PC-3 (cell line): ENCODE data around the gene CCL16. TPM values are rescaled to one million over a fixed set of nuclear protein-coding genes. Genes with fewer than 3 reads are reported as not detected.
A peak's percentile ranks its signal among the peaks of the same experiment; 100 is the strongest.

Experiments used
- ATAC-seq: fragments of 200-7000 bp; cut with Tn5 transposase; 2 replicates; pipeline ENCODE4 v1.9.1; 2020; ENCODE audit warnings: mild to moderate bottlenecking, moderate library complexity
- BruUV-seq: library from RNA; stranded (reverse); fragments of 400-500 nt; replicated peaks from 2 replicates; lab custom pipeline; 2021; lab: Mats Ljungman, UMichigan
- CTCF ChIA-PET: fragments of 300-600 bp; sonication (Branson Sonifier 250); formaldehyde crosslinking; loops from one replicate; lab custom pipeline; 2022; ENCODE audit warnings: antibody characterized with exemption; lab: Charles Lee
- POLR2A ChIA-PET: fragments of 300-600 bp; sonication (Branson Sonifier 250); formaldehyde crosslinking; loops from one replicate; lab custom pipeline; 2022; ENCODE audit warnings: antibody characterized with exemption; ENCODE audit not compliant: unreplicated experiment; lab: Charles Lee
- DNase-seq: peaks from one replicate; pipeline ENCODE4 v3.0.0-alpha.2; 2015
- H2AFZ ChIP-seq: fragments of 300-600 bp; sonication (generic); 2 replicates; pipeline ENCODE4 v1.6.0; 2016; ENCODE audit warnings: antibody characterized with exemption, low read length
- H3F3A ChIP-seq: fragments of 300-600 bp; sonication (generic); one replicate; pipeline ENCODE4 v1.6.0; 2017; ENCODE audit warnings: antibody characterized with exemption, low read length, control low read depth, mild to moderate bottlenecking; ENCODE audit not compliant: unreplicated experiment
- H3K27ac ChIP-seq: fragments of 300-600 bp; sonication (generic); 2 replicates; pipeline ENCODE4 v1.5.1; 2016; ENCODE audit warnings: mild to moderate bottlenecking, low read length
- H3K27me3 ChIP-seq: fragments of 300-600 bp; sonication (generic); 2 replicates; pipeline ENCODE4 v1.6.1; 2016; ENCODE audit warnings: low read length, mixed read lengths
- H3K36me3 ChIP-seq: fragments of 300-600 bp; sonication (generic); 2 replicates; pipeline ENCODE4 v1.6.1; 2016; ENCODE audit warnings: low read depth, mixed run types, low read length, mixed read lengths
- H3K4me1 ChIP-seq: fragments of 300-600 bp; sonication (generic); 2 replicates; pipeline ENCODE4 v1.5.1; 2016; ENCODE audit warnings: low read length; ENCODE audit not compliant: insufficient read depth
- H3K4me2 ChIP-seq: fragments of 300-600 bp; sonication (generic); 2 replicates; pipeline ENCODE4 v1.6.0; 2016; ENCODE audit warnings: low read length
- H3K4me3 ChIP-seq: fragments of 300-600 bp; sonication (generic); 2 replicates; pipeline ENCODE4 v1.5.1; 2016; ENCODE audit warnings: mild to moderate bottlenecking, low read length, mixed read lengths
- H3K79me2 ChIP-seq: fragments of 300-600 bp; sonication (generic); 2 replicates; pipeline ENCODE4 v1.6.1; 2017; ENCODE audit warnings: low read length, mixed read lengths
- H3K9ac ChIP-seq: fragments of 300-600 bp; sonication (generic); 2 replicates; pipeline ENCODE4 v1.6.0; 2016; ENCODE audit warnings: mild to moderate bottlenecking, low read length
- H3K9me2 ChIP-seq: fragments of 300-600 bp; sonication (generic); replicated peaks from 2 replicates; pipeline ENCODE4 v1.6.1; 2016; ENCODE audit warnings: mixed run types, low read length, mixed read lengths
- H3K9me3 ChIP-seq: fragments of 300-600 bp; sonication (generic); 2 replicates; pipeline ENCODE4 v1.6.1; 2016; ENCODE audit warnings: low read length, mixed read lengths
- H4K20me1 ChIP-seq: fragments of 300-600 bp; sonication (generic); 2 replicates; pipeline ENCODE4 v1.6.1; 2016; ENCODE audit warnings: low read length, mixed read lengths
- CTCF ChIP-seq: fragments of 300-600 bp; sonication (generic); conservative IDR thresholded peaks from 2 replicates; pipeline ENCODE4 v1.5.1; 2017; ENCODE audit warnings: antibody characterized with exemption, low read depth, mild to moderate bottlenecking, low read length
- EZH2 ChIP-seq: fragments of 300-600 bp; sonication (generic); IDR thresholded peaks from one replicate; pipeline ENCODE4 v1.6.1; 2017; ENCODE audit warnings: antibody characterized with exemption, mild to moderate bottlenecking, low read length; ENCODE audit not compliant: unreplicated experiment
- EZH2phosphoT487 ChIP-seq: fragments of 300-600 bp; sonication (generic); IDR thresholded peaks from 2 replicates; pipeline ENCODE4 v1.6.1; 2018; ENCODE audit warnings: mild to moderate bottlenecking, antibody characterized with exemption, low read length, borderline replicate concordance
- intact Hi-C: fragments of 100-400 bp; cut with micrococcal nuclease; formaldehyde crosslinking; loops from 2 replicates; pipeline ENCODE4 v1.9.0; 2023
- total RNA-seq: library from RNA; depleted of rRNA; stranded (reverse); fragments of >200 nt; gene quantifications from 2 replicates; pipeline ENCODE4 v1.2.3, GENCODE V29; 2014

The CCL16 gene
- total RNA-seq, 1 experiment from 2014 or later, result not detected

DNA sequence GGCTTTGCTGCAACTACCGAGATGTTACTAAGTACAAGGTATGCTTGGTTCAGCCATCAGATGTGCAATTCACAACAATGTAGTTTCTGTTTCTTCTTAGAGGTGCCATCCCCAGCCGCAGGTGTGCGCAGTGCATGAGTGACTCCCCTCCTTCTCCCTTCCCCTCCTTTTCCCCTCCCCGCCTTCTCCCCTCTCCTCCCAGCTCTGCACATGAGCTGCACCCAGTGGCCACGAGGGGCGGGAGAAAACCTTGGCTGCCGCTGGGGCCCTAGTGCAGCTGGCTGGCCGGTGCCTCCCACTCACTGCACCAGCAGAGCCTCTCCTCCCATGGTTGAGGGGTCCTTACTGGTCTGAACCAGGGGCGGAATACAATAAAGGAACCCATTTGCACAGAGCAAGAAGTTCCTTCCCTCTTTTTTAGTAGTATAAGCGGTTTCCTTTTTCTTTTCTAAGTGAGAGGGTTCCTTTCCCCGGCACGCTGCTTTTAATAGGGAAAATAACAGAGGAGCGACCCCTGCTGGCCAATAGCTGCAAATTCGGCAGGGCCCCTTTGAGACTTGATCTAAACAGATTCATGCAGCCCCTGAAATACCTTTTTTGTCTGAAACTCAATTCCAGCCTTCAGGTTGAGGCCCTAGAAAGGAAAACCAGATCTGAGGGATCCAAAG, 27.8 kb upstream of the CCL16 start:
- BruUV-seq, result no TSS peak
- H3K36me3 ChIP-seq, result no peaks in the 10 kb centered on the region
- no peak overlapping the region for H3K9ac ChIP-seq
- H3K9me3 ChIP-seq, result no peaks in the 10 kb centered on the region
- TF ChIP-seq CTCF (peak; percentile 70), EZH2phosphoT487 (no peak)
- DNase-seq (peak; percentile 42), ATAC-seq (no peak)
- H3K9me2 ChIP-seq, result no peaks in the 10 kb centered on the region
- H3K4me3 ChIP-seq, result no peak overlapping the region
- H3K79me2 ChIP-seq, result no peaks in the 10 kb centered on the region
- H3K27me3 ChIP-seq, result peaks cover 13% of the 10 kb centered on the region
- H3F3A ChIP-seq, result no peaks in the 10 kb centered on the region
- H4K20me1 ChIP-seq, result no peaks in the 10 kb centered on the region
- no peaks in the 10 kb centered on the region for H3K4me1 ChIP-seq
- intact Hi-C loops, result loop anchor here (5.0 kb wide), 1 partner anchor 42 kb away; no protein-coding TSS in a partner anchor
- no peak overlapping the region for H3K27ac ChIP-seq
- ChIA-PET CTCF (interaction anchor here (0.8 kb wide), 1 partner anchor 33 kb away, joined by 3 read pairs; no protein-coding TSS in a partner anchor), POLR2A (no interaction called here)
- peak overlapping the region; percentile 49; the same call in 1 of the 2 replicates for H3K4me2 ChIP-seq
- 0 out of 2 replicates have a peak overlapping the region, but pooled peaks have one; percentile 53 for H2AFZ ChIP-seq

- no peaks in the 10 kb centered on the region for H3K36me3 ChIP-seq
- no peaks in the 10 kb centered on the region for H3K79me2 ChIP-seq
- H3K27ac ChIP-seq, result no peak overlapping the region
- no peaks in the 10 kb centered on the region for H3K9me3 ChIP-seq
- ChIA-PET CTCF (interaction anchor here (0.6 kb wide), 1 partner anchor 31 kb away, joined by 3 read pairs; no protein-coding TSS in a partner anchor), POLR2A (no interaction called here)
- H3K9ac ChIP-seq, result no peak overlapping the region
- no peak overlapping the region for H2AFZ ChIP-seq
- no peak overlapping the region for H3K4me3 ChIP-seq
- H3K4me2 ChIP-seq, result no peak overlapping the region
- DNase-seq (no peak), ATAC-seq (no peak)
- no peaks in the 10 kb centered on the region for H4K20me1 ChIP-seq
- TF ChIP-seq EZH2phosphoT487 (no peak), CTCF (no peak), EZH2 (no peak)
- BruUV-seq, result no TSS peak
- no peaks in the 10 kb centered on the region for H3K4me1 ChIP-seq
- intact Hi-C loops, result loop anchor here (5.0 kb wide), 1 partner anchor 37 kb away; no protein-coding TSS in a partner anchor
- no peaks in the 10 kb centered on the region for H3F3A ChIP-seq
- H3K27me3 ChIP-seq, result peaks cover 6% of the 10 kb centered on the region; the same call in 1 of the 2 replicates
- H3K9me2 ChIP-seq, result no peaks in the 10 kb centered on the region
Measured at GRCh38 chr17:36004594-36005108, 23.4 kb upstream of the CCL16 start.

DNA sequence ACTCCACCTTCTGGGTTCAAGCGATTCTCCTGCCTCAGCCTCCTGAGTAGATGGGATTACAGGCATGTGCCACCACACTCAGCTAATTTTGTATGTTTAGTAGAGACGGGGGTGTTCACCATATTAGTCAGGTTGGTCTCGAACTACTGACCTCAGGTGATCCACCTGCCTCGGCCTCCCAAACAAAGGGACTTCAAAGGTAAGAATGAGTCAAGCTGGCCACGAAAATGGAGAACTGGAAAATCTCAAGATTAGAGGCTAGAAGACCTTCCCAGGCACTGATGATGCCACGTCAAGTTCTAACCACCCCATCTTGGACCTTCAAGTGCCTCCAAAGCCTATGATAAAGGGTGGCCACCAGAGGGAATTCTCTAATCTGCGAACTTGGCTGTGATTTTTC, 21.3 kb upstream of the CCL16 start:
- Histone ChIP-seq H4K20me1 (no peaks in the 10 kb centered on the region), H2AFZ (no peak overlapping the region), H3F3A (no peaks in the 10 kb centered on the region), H3K79me2 (no peaks in the 10 kb centered on the region), H3K9me3 (no peaks in the 10 kb centered on the region), H3K4me1 (no peaks in the 10 kb centered on the region), H3K9me2 (no peaks in the 10 kb centered on the region), H3K36me3 (no peaks in the 10 kb centered on the region), H3K4me3 (no peak overlapping the region), H3K4me2 (no peak overlapping the region), H3K27ac (no peak overlapping the region), H3K9ac (no peak overlapping the region), H3K27me3 (peaks cover 4% of the 10 kb centered on the region; the same call in 1 of the 2 replicates)
- intact Hi-C loops, result no loop called here
- ATAC-seq (no peak), DNase-seq (no peak)
- TF ChIP-seq CTCF (no peak), EZH2 (no peak)
- no TSS peak for BruUV-seq
- CTCF ChIA-PET, result no interaction called here
- POLR2A ChIA-PET, result no interaction called here
